H1 (cell line): ENCODE measurements around the gene PDK1. TPM values are rescaled to one million over a fixed set of nuclear protein-coding genes. Genes with fewer than 3 reads are reported as not detected.

Experiments used
- CTCF ChIA-PET: fragments of 300-600 bp; sonication (Branson Sonifier 250); formaldehyde crosslinking; loops from one replicate; lab custom pipeline; 2021; ENCODE audit not compliant: partially characterized antibody; lab: Charles Lee
- POLR2A ChIA-PET: fragments of 300-600 bp; sonication (Branson Sonifier 250); formaldehyde crosslinking; loops from one replicate; lab custom pipeline; 2021; ENCODE audit warnings: inconsistent platforms; ENCODE audit not compliant: partially characterized antibody; lab: Charles Lee
- DNase-seq, 2 experiments: peaks; one replicate each; pipeline versions ENCODE4 v3.0.0 to v3.0.0-alpha.2; 2010 to 2022; ENCODE audit warnings: low spot score in 2 of 2, low read depth in 1 of 2, mixed read lengths in 1 of 2
- FAIRE-seq: peaks from 2 replicates; lab custom pipeline; 2011; peaks lifted over from hg19 to GRCh38; lab: Jason Lieb, UNC
- H2AFZ ChIP-seq: 2 replicates; pipeline ENCODE4 v1.8.1; 2012; ENCODE audit warnings: low read length, inconsistent platforms
- H2AK5ac ChIP-seq: 2 replicates; pipeline ENCODE4 v1.6.1; 2013; ENCODE audit warnings: low read depth, low read length
- H2BK120ac ChIP-seq: replicated peaks from 2 replicates; pipeline ENCODE3; 2013; ENCODE audit warnings: low read depth, low read length, inconsistent platforms
- H2BK12ac ChIP-seq: 2 replicates; pipeline ENCODE4 v1.6.1; 2013; ENCODE audit warnings: low read depth, low read length
- H2BK15ac ChIP-seq: 2 replicates; pipeline ENCODE4 v1.6.1; 2013; ENCODE audit warnings: low read length
- H2BK20ac ChIP-seq: 2 replicates; pipeline ENCODE4 v1.6.1; 2013; ENCODE audit warnings: low read length
- H2BK5ac ChIP-seq: 2 replicates; pipeline ENCODE4 v1.6.1; 2013; ENCODE audit warnings: low read depth, low read length
- H3K14ac ChIP-seq: 2 replicates; pipeline ENCODE4 v1.6.1; 2013; ENCODE audit warnings: inconsistent platforms; ENCODE audit not compliant: insufficient read length
- H3K18ac ChIP-seq: 2 replicates; pipeline ENCODE4 v1.6.1; 2013; ENCODE audit warnings: low read length; ENCODE audit errors: extremely low read depth
- H3K23ac ChIP-seq: 2 replicates; pipeline ENCODE4 v1.6.1; 2013; ENCODE audit warnings: inconsistent platforms; ENCODE audit not compliant: insufficient read length
- H3K23me2 ChIP-seq: 2 replicates; pipeline ENCODE4 v1.6.1; 2013; ENCODE audit warnings: low read depth, low read length
- H3K27ac ChIP-seq: 2 replicates; pipeline ENCODE4 v1.6.1; 2011; ENCODE audit warnings: low read depth, low read length, inconsistent platforms
- H3K27me3 ChIP-seq, 4 experiments: replicated peaks in 1 of 4; 1 replicate in 1 of 4; 2 replicates in 3 of 4; pipeline versions ENCODE4 v1.6.1 to v1.8.1; 2011 to 2013; ENCODE audit warnings: low read length in 3 of 4, mild to moderate bottlenecking in 3 of 4, inconsistent platforms in 2 of 4, mixed read lengths in 2 of 4, moderate library complexity in 1 of 4; ENCODE audit not compliant: control insufficient read depth in 3 of 4, insufficient read depth in 3 of 4; ENCODE audit errors: extremely low read depth in 1 of 4
- H3K36me3 ChIP-seq, 4 experiments: 2 replicates each; pipeline versions ENCODE4 v1.6.1 to v1.8.1; 2011 to 2013; ENCODE audit warnings: mild to moderate bottlenecking in 4 of 4, low read length in 3 of 4, moderate library complexity in 2 of 4, control low read depth in 1 of 4, inconsistent platforms in 1 of 4; ENCODE audit not compliant: insufficient read depth in 4 of 4, control insufficient read depth in 2 of 4
- H3K4ac ChIP-seq: replicated peaks from 2 replicates; pipeline ENCODE3; 2013; ENCODE audit warnings: low read length, low read depth, mixed read lengths, inconsistent platforms; ENCODE audit not compliant: insufficient read length
- H3K4me1 ChIP-seq, 4 experiments: replicated peaks in 1 of 4; 1 replicate in 1 of 4; 2 replicates in 3 of 4; pipeline versions ENCODE4 v1.6.1 to v1.8.1; 2011 to 2013; ENCODE audit warnings: low read length in 3 of 4, inconsistent platforms in 2 of 4, mixed read lengths in 1 of 4; ENCODE audit not compliant: insufficient read depth in 4 of 4, control insufficient read depth in 3 of 4
- H3K4me2 ChIP-seq, 2 experiments: 2 replicates each; pipeline versions ENCODE4 v1.6.1 to v1.8.1; 2011 to 2013; ENCODE audit warnings: low read depth in 2 of 2, low read length in 2 of 2, control low read depth in 1 of 2, inconsistent platforms in 1 of 2, mild to moderate bottlenecking in 1 of 2; ENCODE audit not compliant: insufficient read depth in 1 of 2
- H3K4me3 ChIP-seq, 4 experiments: fragments of 200-600, 300-600 bp in 1 of 4; sonication (generic), shearing (Covaris generic), sonication (Bioruptor Twin) in 1 of 4; 2 replicates each; pipeline versions ENCODE4 v1.5.1 to v1.8.1; 2011 to 2016; ENCODE audit warnings: low read length in 4 of 4, low read depth in 3 of 4, control low read depth in 2 of 4, inconsistent platforms in 2 of 4, mild to moderate bottlenecking in 2 of 4, mixed read lengths in 1 of 4, moderate library complexity in 1 of 4; ENCODE audit not compliant: insufficient read depth in 2 of 4; ENCODE audit errors: extremely low read depth in 1 of 4
- H3K56ac ChIP-seq: replicated peaks from 2 replicates; pipeline ENCODE3; 2013; ENCODE audit warnings: low read depth, mild to moderate bottlenecking, mixed read lengths, low read length, inconsistent platforms; ENCODE audit not compliant: insufficient read length
- H3K79me1 ChIP-seq: 2 replicates; pipeline ENCODE4 v1.6.1; 2013; ENCODE audit warnings: low read depth, low read length, control low read depth
- H3K79me2 ChIP-seq, 2 experiments: 2 replicates each; pipeline versions ENCODE4 v1.6.1 to v1.8.1; 2012 to 2013; ENCODE audit warnings: low read length in 2 of 2, mild to moderate bottlenecking in 2 of 2, inconsistent platforms in 1 of 2; ENCODE audit not compliant: insufficient read depth in 2 of 2, control insufficient read depth in 1 of 2
- H3K9ac ChIP-seq, 4 experiments: replicated peaks in 1 of 4; 1 replicate in 1 of 4; 2 replicates in 3 of 4; pipeline versions ENCODE4 v1.6.1 to v1.8.1; 2011 to 2013; ENCODE audit warnings: low read depth in 3 of 4, low read length in 3 of 4, control low read depth in 2 of 4, mild to moderate bottlenecking in 2 of 4, moderate library complexity in 2 of 4, inconsistent platforms in 1 of 4; ENCODE audit errors: extremely low read depth in 1 of 4
- H3K9me3 ChIP-seq, 2 experiments: 2 replicates each; pipeline versions ENCODE4 v1.6.1 to v1.8.1; 2012 to 2013; ENCODE audit warnings: mild to moderate bottlenecking in 2 of 2, moderate library complexity in 2 of 2, control low read depth in 1 of 2, inconsistent platforms in 1 of 2, low read depth in 1 of 2, low read length in 1 of 2, mixed read lengths in 1 of 2; ENCODE audit not compliant: insufficient read depth in 2 of 2
- H4K20me1 ChIP-seq, 2 experiments: replicated peaks in 1 of 2; 2 replicates each; pipeline versions ENCODE3 to v1.8.1; 2011 to 2013; ENCODE audit warnings: inconsistent platforms in 2 of 2, low read length in 2 of 2, mild to moderate bottlenecking in 1 of 2; ENCODE audit not compliant: insufficient read depth in 2 of 2, control insufficient read depth in 1 of 2
- H4K5ac ChIP-seq: 2 replicates; pipeline ENCODE4 v1.6.1; 2013; ENCODE audit warnings: low read length, low read depth, mixed read lengths, inconsistent platforms; ENCODE audit not compliant: insufficient read length
- H4K8ac ChIP-seq: 2 replicates; pipeline ENCODE4 v1.8.0; 2013; ENCODE audit warnings: mild to moderate bottlenecking, moderate library complexity, low read length, inconsistent platforms; ENCODE audit not compliant: insufficient read depth; ENCODE audit errors: extremely low read depth
- H4K91ac ChIP-seq: replicated peaks from 2 replicates; pipeline ENCODE3; 2013; ENCODE audit warnings: low read length, mixed read lengths, inconsistent platforms; ENCODE audit not compliant: insufficient read length
- EP300 ChIP-seq, 2 experiments: IDR thresholded peaks; 1 replicate in 1 of 2; 2 replicates in 1 of 2; pipeline ENCODE4 v1.6.1; 2011 to 2012; ENCODE audit warnings: low read depth in 2 of 2, low read length in 2 of 2, mild to moderate bottlenecking in 2 of 2, borderline replicate concordance in 1 of 2, inconsistent platforms in 1 of 2, moderate library complexity in 1 of 2
- polyA plus RNA-seq, 7 experiments: library from polyadenylated mRNA; depleted of rRNA in 3 of 7; stranded (reverse) in 5 of 7; unstranded in 2 of 7; fragments of >200 nt in 5 of 7; fragments of 200-250 nt in 2 of 7; gene quantifications; 1 replicate in 5 of 7; 2 replicates in 1 of 7; 4 replicates in 1 of 7; pipeline versions ENCODE4 v1.2.1 to v1.2.3, GENCODE V29; 2011 to 2013; ENCODE audit warnings: missing spikeins in 2 of 7, mixed read lengths in 2 of 7
- total RNA-seq: library from RNA; stranded (reverse); fragmentation: NEBNext Ultra II Directional; extraction: Animal tissue kit (Norgen Biotek cat#: 25700); gene quantifications from 2 replicates; pipeline ENCODE4 v1.2.1, GENCODE V29; 2021

The PDK1 gene
- total and polyA plus RNA-seq, 2 of the 8 experiments (the other 6 are each of a cell fraction or from before 2014, with no cell fraction given): 18.2 to 21.9 TPM

GRCh38 chr2:172571245-172571644 is 15.4 kb downstream of the PDK1 start:
- Histone ChIP-seq H2BK120ac (no peak overlapping the region), H4K20me1 (no peaks in the 10 kb centered on the region), H3K18ac (no peak overlapping the region), H3K23ac (no peak overlapping the region), H4K8ac (no peak overlapping the region), H3K27me3 (no peaks in the 10 kb centered on the region), H2BK20ac (no peak overlapping the region), H3K36me3 (peaks cover 4 to 49% (median 30%) of the 10 kb centered on the region in 4 experiments; a peak in 7 of 8 replicates), H3K79me1 (no peaks in the 10 kb centered on the region; the same call in 1 of the 2 replicates), H3K9ac (no peak overlapping the region), H3K23me2 (no peaks in the 10 kb centered on the region), H3K9me3 (no peaks in the 10 kb centered on the region; a peak in 3 of 4 replicates), H3K27ac (no peak overlapping the region), H4K5ac (no peak overlapping the region), H2AFZ (no peak overlapping the region), H2AK5ac (no peak overlapping the region), H2BK12ac (no peak overlapping the region), H3K4ac (no peak overlapping the region), H3K4me1 (no peaks in the 10 kb centered on the region), H4K91ac (no peak overlapping the region), H3K4me2 (no peak overlapping the region), H3K14ac (no peak overlapping the region), H2BK15ac (no peak overlapping the region), H3K79me2 (peaks cover 0 to 28% of the 10 kb centered on the region in 2 experiments; a peak in 2 of 4 replicates), H3K4me3 (no peak overlapping the region), H2BK5ac (no peak overlapping the region), H3K56ac (no peak overlapping the region)
- CTCF ChIA-PET: no interaction called here
- TF ChIP-seq EP300 (IDR thresholded peaks at IDR 0.05; ENCODE audit: borderline replicate concordance in 1 of 2, low read depth in 2 of 2, low read length in 2 of 2): no peak
- POLR2A ChIA-PET: no interaction called here
- no peak for DNase-seq
- FAIRE-seq: no peak
